OCI-LY7 (cell line): Measurements from ENCODE around the gene CEPT1. TPM values are rescaled to one million over a fixed set of nuclear protein-coding genes. Genes with fewer than 3 reads are reported as not detected.

ENCODE experiments used
- BruUV-seq: library from RNA; stranded (reverse); fragments of 400-500 nt; replicated peaks from 2 replicates; lab custom pipeline; 2021; lab: Mats Ljungman, UMichigan
- CTCF ChIA-PET: fragments of 300-600 bp; sonication (Branson Sonifier 250); formaldehyde crosslinking; loops from one replicate; lab custom pipeline; 2022; ENCODE audit warnings: antibody characterized with exemption; ENCODE audit not compliant: unreplicated experiment; lab: Charles Lee
- POLR2A ChIA-PET: fragments of 300-600 bp; sonication (Branson Sonifier 250); formaldehyde crosslinking; loops from one replicate; lab custom pipeline; 2022; ENCODE audit warnings: antibody characterized with exemption; lab: Charles Lee
- DNase-seq: peaks from one replicate; pipeline ENCODE4 v3.0.0-alpha.2; 2015; ENCODE audit warnings: low spot score
- H2AFZ ChIP-seq: fragments of 200-600 bp; sonication (generic), shearing (Covaris generic); 2 replicates; pipeline ENCODE4 v1.6.1; 2014; ENCODE audit warnings: mild to moderate bottlenecking, antibody characterized with exemption, low read length, moderate library complexity
- H3K27ac ChIP-seq: fragments of 200-600 bp; sonication (generic); 2 replicates; pipeline ENCODE4 v1.5.1; 2014; ENCODE audit warnings: mixed run types, low read depth, mild to moderate bottlenecking, moderate library complexity, low read length, inconsistent platforms; ENCODE audit not compliant: poor library complexity, severe bottlenecking
- H3K36me3 ChIP-seq: fragments of 200-600 bp; sonication (generic); 2 replicates; pipeline ENCODE4 v1.6.1; 2014; ENCODE audit warnings: mild to moderate bottlenecking, antibody characterized with exemption, low read length, moderate library complexity, mixed read lengths; ENCODE audit not compliant: insufficient read depth
- H3K4me1 ChIP-seq: fragments of 200-600 bp; sonication (generic); 2 replicates; pipeline ENCODE4 v1.5.1; 2014; ENCODE audit warnings: mild to moderate bottlenecking, low read length; ENCODE audit not compliant: insufficient read depth, poor library complexity, severe bottlenecking
- H3K4me2 ChIP-seq: fragments of 200-600 bp; sonication (generic); 2 replicates; pipeline ENCODE4 v1.6.1; 2014; ENCODE audit warnings: mild to moderate bottlenecking, low read length
- H3K4me3 ChIP-seq: fragments of 200-600 bp; sonication (generic); 2 replicates; pipeline ENCODE4 v1.5.1; 2014; ENCODE audit warnings: mild to moderate bottlenecking, low read depth, low read length; ENCODE audit not compliant: poor library complexity, severe bottlenecking
- H3K79me2 ChIP-seq: fragments of 200-600 bp; sonication (generic); 2 replicates; pipeline ENCODE4 v1.6.1; 2016; ENCODE audit warnings: low read depth, mild to moderate bottlenecking, low read length, moderate library complexity, mixed read lengths; ENCODE audit not compliant: insufficient read depth
- H3K9me2 ChIP-seq: fragments of 200-600 bp; sonication (generic); 2 replicates; pipeline ENCODE4 v1.6.1; 2016; ENCODE audit warnings: mild to moderate bottlenecking, low read length, mixed read lengths; ENCODE audit not compliant: insufficient read depth
- H3K9me3 ChIP-seq: fragments of 200-600 bp; sonication (generic); 2 replicates; pipeline ENCODE4 v1.6.1; 2014; ENCODE audit warnings: mild to moderate bottlenecking, mixed run types, low read length, mixed read lengths
- H4K20me1 ChIP-seq: fragments of 200-600 bp; sonication (generic); 2 replicates; pipeline ENCODE4 v1.6.1; 2014; ENCODE audit warnings: mild to moderate bottlenecking, antibody characterized with exemption, low read length, moderate library complexity, mixed read lengths; ENCODE audit not compliant: insufficient read depth
- CTCF ChIP-seq: fragments of 200-600 bp; sonication (generic); conservative IDR thresholded peaks from 2 replicates; pipeline ENCODE4 v1.5.1; 2014; ENCODE audit warnings: mild to moderate bottlenecking, antibody characterized with exemption, low read length, moderate library complexity, mixed read lengths
- EZH2phosphoT487 ChIP-seq: fragments of 200-600 bp; sonication (generic); IDR thresholded peaks from 2 replicates; pipeline ENCODE4 v1.6.1; 2018; ENCODE audit warnings: low read depth, borderline replicate concordance, mild to moderate bottlenecking, mixed run types, antibody characterized with exemption, low read length, moderate library complexity, mixed read lengths
- intact Hi-C: fragments of 100-400 bp; cut with micrococcal nuclease; formaldehyde crosslinking; loops from one replicate; pipeline ENCODE4 v1.10.0; 2022; ENCODE audit not compliant: unreplicated experiment
- total RNA-seq, 2 experiments: library from RNA; depleted of rRNA in 1 of 2; stranded (reverse); fragments of >200 nt in 1 of 2; shearing (Covaris generic) in 1 of 2; gene quantifications; 2 replicates each; pipeline ENCODE4 v1.2.3, GENCODE V29; 2014 to 2022

Gene CEPT1
- total RNA-seq, 2 experiments from 2014 or later: 44.9 to 59.0 TPM

- no peaks in the 10 kb centered on the region for H3K9me3 ChIP-seq
- H3K79me2 ChIP-seq: no peaks in the 10 kb centered on the region
- TF ChIP-seq EZH2phosphoT487 (no peak), CTCF (no peak)
- BruUV-seq: no TSS peak
- CTCF ChIA-PET: no interaction called here
- peaks cover 93% of the 10 kb centered on the region for H3K4me1 ChIP-seq
- POLR2A ChIA-PET: interaction anchor here (0.7 to 8.9 kb wide), 9 partner anchors 9 to 189 kb away, joined by 3 to 114 read pairs (median 4); partner anchors contain the start of genes CEPT1 and DRAM2
- H3K36me3 ChIP-seq: no peaks in the 10 kb centered on the region
- intact Hi-C loops: loop anchor here (1.0 to 10.0 kb wide), 5 partner anchors 76 to 584 kb away; partner anchors contain the start of genes CEPT1 and DRAM2
- H4K20me1 ChIP-seq: no peaks in the 10 kb centered on the region
- no peaks in the 10 kb centered on the region for H3K9me2 ChIP-seq
- peak overlapping the region; percentile 87 for H3K4me2 ChIP-seq
- H3K4me3 ChIP-seq: peak overlapping the region; percentile 42
- H3K27ac ChIP-seq: peak overlapping the region; percentile 97
- H2AFZ ChIP-seq: peak overlapping the region; percentile 77; the same call in 1 of the 2 replicates
- no peak for DNase-seq
Observed at GRCh38 chr1:111216751-111217150, 76.7 kb downstream of the CEPT1 start.

- Histone ChIP-seq H4K20me1 (no peaks in the 10 kb centered on the region), H3K36me3 (no peaks in the 10 kb centered on the region), H3K9me2 (no peaks in the 10 kb centered on the region), H3K27ac (peak overlapping the region; percentile 97), H2AFZ (peak overlapping the region; percentile 77), H3K4me3 (peak overlapping the region; percentile 42), H3K4me1 (peaks cover 97% of the 10 kb centered on the region), H3K79me2 (no peaks in the 10 kb centered on the region), H3K9me3 (no peaks in the 10 kb centered on the region), H3K4me2 (peak overlapping the region; percentile 87)
- BruUV-seq: no TSS peak
- CTCF ChIA-PET: no interaction called here
- POLR2A ChIA-PET: interaction anchor here (0.6 to 8.9 kb wide), 16 partner anchors 10 to 570 kb away, joined by 3 to 114 read pairs (median 4); partner anchors contain the start of genes CD53, CEPT1, CHI3L2 and DRAM2
- TF ChIP-seq EZH2phosphoT487: no peak
- no peak for TF ChIP-seq CTCF
- intact Hi-C loops: loop anchor here (5.0 to 10.0 kb wide), 3 partner anchors 385 to 585 kb away; no protein-coding TSS in a partner anchor
- peak; percentile 63 for DNase-seq
Observed at GRCh38 chr1:111217183-111217910, 77.3 kb downstream of the CEPT1 start.
